ENCODE data around the gene MKS1.

The MKS1 gene

GRCh38 chr17:58172369-58173071 is 46.5 kb downstream of the MKS1 start:
- TF ChIP-seq, protein P1, sequence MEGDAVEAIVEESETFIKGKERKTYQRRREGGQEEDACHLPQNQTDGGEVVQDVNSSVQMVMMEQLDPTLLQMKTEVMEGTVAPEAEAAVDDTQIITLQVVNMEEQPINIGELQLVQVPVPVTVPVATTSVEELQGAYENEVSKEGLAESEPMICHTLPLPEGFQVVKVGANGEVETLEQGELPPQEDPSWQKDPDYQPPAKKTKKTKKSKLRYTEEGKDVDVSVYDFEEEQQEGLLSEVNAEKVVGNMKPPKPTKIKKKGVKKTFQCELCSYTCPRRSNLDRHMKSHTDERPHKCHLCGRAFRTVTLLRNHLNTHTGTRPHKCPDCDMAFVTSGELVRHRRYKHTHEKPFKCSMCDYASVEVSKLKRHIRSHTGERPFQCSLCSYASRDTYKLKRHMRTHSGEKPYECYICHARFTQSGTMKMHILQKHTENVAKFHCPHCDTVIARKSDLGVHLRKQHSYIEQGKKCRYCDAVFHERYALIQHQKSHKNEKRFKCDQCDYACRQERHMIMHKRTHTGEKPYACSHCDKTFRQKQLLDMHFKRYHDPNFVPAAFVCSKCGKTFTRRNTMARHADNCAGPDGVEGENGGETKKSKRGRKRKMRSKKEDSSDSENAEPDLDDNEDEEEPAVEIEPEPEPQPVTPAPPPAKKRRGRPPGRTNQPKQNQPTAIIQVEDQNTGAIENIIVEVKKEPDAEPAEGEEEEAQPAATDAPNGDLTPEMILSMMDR (IDR thresholded peaks at IDR 0.05; ENCODE audit: borderline replicate concordance, insufficient read depth, low read depth, low read length), result peak; percentile 55

DNA sequence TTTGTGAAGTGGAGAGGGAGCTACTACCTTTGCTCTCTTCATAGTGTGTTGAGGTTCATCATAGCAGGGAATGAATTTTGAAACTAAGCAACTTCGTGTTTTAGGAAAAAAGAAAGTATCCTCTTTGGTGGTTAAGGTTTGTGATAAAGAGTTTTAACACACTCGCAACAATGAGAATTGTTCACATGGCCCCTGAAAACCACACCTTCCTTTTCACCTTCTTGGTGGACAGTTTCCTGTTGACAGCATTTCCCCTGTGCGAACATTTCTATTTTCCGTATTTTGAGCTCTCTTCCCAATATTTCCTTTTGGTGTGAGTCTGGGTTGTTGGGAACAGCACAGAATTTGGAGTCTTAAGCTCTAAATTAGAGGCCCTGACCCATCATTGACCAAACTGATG is 48.4 kb downstream of the MKS1 start:
- no peak overlapping the region for H3K4me3 ChIP-seq (ENCODE audit: low read depth, low read length)
- TF ChIP-seq, protein P1 (IDR thresholded peaks at IDR 0.05; ENCODE audit: borderline replicate concordance, insufficient read depth, low read depth, low read length), result no peak

More at GRCh38 chr17:58172369-58173071, 46.5 kb downstream of the MKS1 start:
- H3K4me3 ChIP-seq (ENCODE audit: low read depth, low read length), result no peak overlapping the region

DNA sequence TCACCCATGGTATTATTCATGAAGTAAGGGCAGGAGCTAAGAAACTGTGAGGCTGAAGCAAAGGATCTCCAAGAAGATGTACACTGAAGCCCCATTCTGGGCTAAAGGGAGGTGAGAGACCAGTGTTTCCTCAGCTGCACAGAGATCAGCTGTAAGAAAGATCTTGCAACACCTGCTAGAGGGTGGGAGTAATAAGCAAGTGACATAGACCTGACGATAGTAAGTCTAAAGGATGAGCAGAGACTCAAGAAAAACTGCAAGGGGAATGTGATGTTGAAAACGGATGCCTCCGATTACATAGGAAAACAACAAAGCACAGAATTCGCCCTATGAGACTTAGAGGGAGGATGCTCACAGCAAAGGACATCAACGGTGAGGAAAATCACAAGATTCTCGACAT is 52.4 kb downstream of the MKS1 start, which contains the start of gene OR4D2:
Gene OR4D2, plus strand, starts transcription at position 301 of the 400 bp plus-strand sequence. CDS start 2,674 bp downstream, outside the sequence.
- TF ChIP-seq, protein P1 (IDR thresholded peaks at IDR 0.05; ENCODE audit: borderline replicate concordance, insufficient read depth, low read depth, low read length), result no peak
- no peak within 1 kb of the TSS for H3K4me3 ChIP-seq (ENCODE audit: low read depth, low read length)

DNA sequence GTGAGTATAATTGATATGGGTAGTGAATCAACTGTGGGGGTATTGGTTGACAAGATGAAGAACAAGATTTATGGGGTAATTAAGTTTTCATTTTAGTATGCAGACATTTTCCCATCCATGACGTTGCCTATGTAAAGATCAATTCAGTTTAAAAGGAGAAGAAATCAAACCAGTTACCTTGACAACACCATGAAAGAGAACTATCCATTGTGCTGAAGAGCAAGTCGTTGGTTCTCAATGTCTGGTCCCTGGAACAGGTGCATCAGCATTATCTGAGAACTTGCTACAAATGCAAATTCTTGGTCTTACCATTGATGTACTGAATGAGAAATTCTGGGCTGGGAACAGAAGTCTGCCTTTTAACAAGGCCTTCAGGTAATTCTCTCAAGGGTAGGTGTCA is 53.1 kb downstream of the MKS1 start:
- TF ChIP-seq, protein P1 (IDR thresholded peaks at IDR 0.05; ENCODE audit: borderline replicate concordance, insufficient read depth, low read depth, low read length), result no peak

GRCh38 chr17:58161566-58161965 is 57.5 kb downstream of the MKS1 start:
- TF ChIP-seq, protein P1 (IDR thresholded peaks at IDR 0.05; ENCODE audit: borderline replicate concordance, insufficient read depth, low read depth, low read length), result no peak
- no peak overlapping the region for H3K4me3 ChIP-seq (ENCODE audit: low read depth, low read length)

More for the DNA sequence above, 53.1 kb downstream of the MKS1 start:
- no peak overlapping the region for H3K4me3 ChIP-seq (ENCODE audit: low read depth, low read length)

DNA sequence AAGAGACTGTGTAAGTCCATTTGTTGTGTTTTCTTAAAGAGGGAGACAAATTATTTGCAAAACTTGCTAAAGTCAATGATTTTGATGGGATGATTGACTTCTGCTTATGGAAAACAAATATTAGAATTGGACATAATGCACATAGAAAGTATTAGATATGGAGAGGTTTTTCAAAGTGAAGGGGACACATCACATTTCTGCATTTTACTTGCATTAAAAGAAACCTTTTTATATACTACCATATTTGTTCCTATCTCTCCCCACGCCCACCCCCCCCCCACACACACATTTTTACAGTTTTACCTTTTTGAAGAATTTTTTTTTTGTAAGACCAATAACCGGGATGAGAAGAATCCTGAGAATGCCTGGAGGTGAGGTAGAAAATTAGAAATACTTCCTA is 60.9 kb downstream of the MKS1 start:
- no peak overlapping the region for H3K4me3 ChIP-seq (ENCODE audit: low read depth, low read length)
- TF ChIP-seq, protein P1 (IDR thresholded peaks at IDR 0.05; ENCODE audit: borderline replicate concordance, insufficient read depth, low read depth, low read length), result no peak
